ENCODE measurements around the gene AP3D1.
A peak's percentile ranks its signal among the peaks of the same experiment; 100 is the strongest.
"Not testable (repeated sequence)": the region's sequence is repeated elsewhere in the genome, so short reads cannot be mapped to it uniquely, and the experiment has no call there.

Gene AP3D1

DNA sequence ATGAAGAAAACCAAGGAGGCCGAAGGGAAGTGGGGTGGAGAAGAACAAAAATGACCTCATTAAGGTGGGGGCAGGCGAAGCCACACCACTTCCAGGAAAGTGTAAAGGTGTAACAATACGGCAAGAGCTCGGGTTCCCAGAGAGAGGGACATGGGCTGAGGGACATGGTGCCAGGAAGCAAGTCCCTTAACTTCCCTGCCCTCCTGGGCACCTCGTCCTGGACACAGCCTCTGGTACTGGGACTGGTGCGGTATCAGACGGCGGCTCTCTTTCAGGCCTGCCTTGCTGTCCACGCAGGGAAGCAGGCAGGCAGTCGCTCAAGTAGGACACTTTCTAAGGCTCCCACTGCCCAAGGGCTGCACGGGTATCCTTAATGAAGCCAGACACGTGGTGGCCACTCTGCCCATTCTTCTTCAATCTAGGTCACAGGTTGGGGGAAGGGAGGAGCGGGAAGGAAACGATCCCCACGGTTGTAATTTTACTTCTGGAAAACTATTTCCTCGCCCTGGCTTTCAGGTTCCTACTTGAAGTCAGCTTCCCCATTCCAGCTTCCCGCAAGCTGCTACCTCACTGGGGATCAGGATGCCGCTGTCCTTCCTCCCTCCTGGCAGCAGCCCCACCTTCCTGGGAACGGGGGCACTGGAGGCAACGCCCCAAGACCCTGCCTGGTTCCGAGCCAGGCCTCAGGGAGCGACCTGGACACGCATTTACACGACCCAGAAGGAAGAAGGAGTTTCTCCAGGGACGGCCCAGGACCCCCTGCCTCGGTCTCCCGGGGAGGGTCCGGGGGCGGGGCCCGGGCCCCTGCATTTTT lies 1.2 kb downstream of the AP3D1 start:
- peak; percentile 21 for DNase-seq (ENCODE audit: low spot score)

DNA sequence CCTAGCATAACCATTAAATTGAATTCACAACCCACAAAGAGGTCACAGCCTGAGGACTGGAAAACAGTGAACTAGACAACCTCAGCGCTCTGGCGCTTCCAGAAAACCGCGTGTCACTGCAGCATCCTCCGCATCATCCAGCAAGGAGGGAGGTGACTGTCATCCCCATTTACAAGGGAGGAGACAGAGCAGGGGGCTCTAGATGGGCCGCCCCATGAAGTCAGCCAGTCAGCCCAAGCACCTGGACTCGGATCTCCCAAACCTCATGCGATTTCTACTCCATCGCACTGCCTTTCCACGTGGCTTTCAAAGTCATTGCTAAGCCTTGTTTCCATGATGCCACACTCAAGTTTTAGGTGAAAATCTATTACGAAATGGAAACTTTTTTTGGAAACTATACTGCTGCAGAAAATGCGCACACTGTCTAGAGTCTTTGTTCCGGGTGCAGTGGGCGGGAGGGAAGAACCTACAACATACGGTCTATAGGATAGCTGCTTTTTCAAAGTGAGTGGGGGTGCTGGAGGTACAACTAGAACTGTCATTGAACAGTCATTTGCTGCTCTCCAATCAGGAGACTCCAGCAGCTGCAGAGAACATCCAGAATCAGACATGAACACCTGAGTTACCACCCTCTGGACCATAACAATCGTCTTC lies 2.8 kb downstream of the AP3D1 start:
- no peak for DNase-seq (ENCODE audit: low spot score)

DNA sequence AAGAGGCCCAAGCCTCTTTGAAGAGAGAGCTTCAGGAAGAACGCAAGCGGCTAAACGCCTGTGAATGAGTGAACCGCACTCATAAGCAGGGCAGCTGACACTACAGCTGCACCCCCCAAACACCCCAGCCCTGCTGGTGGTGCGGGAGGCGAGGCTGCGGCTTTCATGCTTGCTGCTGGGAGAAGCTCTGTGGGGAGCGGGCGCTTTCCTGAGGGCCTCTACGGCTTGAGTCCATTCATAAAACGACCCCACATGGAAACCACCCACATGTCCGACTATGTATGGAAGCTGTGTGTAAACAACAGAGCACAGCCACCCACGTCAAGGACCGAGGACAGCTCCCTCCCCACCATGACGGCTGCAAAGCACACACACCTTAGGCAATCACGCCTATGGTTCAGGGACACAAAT lies 5.5 kb downstream of the AP3D1 start:
- DNase-seq (ENCODE audit: low spot score), result no peak

DNA sequence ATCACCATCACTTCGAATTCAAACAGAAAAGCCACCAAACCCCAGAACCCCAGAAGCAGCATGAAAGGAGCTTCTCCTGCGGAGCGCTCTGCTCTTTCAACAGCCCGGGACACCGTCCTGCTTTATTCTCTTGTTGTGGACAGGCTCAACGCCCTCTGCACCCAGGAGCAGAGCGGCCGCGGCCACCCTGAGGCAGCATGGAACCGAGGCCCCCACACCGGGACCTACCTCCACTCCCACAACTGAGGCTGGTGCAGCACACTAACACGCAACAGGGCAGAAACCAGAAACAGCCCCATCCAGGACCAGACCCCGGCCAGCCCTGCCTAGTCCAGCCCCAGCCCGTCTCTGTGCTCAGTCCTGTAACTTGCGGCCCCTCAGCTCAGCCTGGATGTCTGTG lies 7.2 kb downstream of the AP3D1 start:
- DNase-seq (ENCODE audit: low spot score), result no peak

DNA sequence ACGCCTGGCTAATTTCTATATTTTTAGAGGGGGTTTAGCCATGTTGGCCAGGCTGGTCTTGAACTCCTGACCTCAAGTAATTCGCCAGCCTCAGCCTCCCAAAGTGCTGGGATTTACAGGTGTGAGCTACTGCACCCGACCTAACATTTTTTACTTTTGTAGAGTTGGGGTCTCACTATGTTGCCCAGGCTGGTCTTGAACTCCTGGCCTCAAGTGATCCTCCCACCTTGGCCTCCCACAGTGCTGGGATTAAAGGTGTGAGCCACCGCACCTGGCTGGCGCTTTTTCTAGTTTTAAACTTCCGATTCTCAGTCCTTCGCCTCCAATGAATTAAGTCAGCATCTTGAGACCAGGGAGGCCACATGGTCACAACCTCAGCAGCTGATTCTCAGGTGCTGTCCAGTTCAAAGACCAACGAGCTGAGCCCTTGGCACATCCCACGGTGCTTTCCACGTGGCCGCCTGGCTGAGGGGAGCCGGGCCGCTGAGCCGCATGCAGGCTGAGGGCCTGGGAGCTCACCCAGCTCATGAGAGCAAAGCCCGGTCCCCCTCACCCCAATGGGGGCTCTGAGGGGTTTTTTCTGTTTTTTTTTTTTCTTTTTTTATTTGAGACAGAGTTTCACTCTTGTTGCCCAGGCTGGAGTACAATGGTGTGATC lies 9.1 kb downstream of the AP3D1 start:
- no peak for DNase-seq (ENCODE audit: low spot score)

DNA sequence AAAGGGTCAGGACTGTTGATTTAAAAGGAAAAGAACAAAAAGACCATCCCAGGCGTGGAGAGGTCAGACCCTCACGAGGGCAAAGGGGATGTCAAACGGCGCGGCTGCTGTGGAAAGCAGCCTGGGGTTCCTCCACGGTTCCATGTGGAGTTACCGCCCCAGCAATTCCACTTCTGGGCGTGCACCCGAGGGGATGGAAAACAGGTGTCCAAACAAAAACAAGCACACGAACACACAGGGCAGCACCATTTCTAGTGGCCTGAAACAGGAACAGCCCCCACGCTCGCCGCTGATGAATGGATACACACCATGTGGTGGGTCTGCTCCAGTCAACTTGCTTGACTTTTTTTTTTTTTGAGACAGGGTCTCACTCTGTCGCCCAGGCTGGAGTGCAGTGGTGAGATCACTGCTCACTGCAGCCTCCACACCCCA lies 11.2 kb downstream of the AP3D1 start:
- no peak for DNase-seq (ENCODE audit: low spot score)

DNA sequence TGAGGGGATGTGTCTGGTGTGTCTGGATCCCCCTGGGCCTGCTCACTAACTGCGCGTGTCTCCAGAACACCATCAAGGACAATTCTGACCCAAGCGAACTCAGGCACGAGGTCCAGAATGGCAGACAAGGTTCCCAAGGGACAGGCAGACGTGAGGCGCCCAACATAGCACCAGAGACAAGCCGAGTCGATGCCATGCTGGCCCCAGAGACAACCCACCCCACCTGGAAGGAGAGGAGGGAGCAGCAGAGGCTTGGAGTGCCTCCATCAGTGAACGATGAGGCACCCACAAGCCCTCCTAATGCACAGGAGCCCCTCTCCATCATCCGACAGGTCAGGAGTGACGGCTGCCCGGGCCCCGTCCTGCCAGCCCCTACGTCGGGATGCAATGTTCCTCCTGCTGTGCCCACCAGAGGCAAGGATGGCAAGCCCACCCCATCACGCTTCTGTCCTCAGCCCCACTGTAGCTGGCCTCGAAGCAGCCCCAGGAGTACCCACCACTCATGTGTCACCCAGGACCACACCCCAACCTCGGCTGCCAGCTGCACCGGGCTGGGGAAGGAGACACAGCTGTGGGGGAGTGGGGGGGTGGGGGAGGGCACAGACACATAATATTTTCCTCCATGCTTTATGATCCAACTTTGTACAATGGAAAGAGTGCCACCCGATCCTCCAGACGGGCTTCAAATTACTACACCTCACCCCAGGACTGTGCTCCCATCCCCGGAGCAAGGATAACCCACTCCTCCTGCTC lies 11.8 kb downstream of the AP3D1 start:
- DNase-seq (ENCODE audit: low spot score), result no peak

DNA sequence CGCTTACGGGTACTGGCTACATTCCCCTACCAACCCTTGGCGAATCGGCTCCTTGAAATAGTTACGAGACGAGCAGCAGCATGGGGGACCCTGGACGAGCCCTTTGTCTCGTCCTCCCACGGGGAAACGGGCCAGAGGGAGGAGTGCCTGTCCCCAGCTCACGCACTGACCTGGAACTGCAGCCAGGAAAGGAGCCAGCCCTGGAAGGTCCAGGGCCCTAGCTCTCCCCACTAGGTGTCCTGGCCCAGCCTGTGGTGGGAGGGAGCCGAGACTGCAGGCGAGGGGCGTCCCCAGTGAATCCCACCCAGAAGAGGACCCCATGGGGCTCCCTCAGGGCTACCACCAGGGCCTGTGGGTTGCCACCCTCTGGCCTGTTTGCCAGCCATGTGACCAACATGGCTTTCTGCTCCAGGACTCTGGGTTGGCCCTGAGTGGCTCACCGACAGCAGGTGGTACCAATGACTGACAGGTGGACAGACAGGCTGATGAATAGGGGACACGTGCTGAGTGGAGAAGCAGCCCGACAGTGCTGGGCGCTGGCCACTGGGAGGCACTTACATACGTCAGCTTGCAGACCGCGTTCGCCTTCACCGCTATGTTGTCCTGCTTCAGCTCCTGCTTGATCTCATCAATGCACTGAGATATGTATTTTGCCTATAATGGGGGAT lies 13.2 kb downstream of the AP3D1 start:
- DNase-seq (ENCODE audit: low spot score), result no peak

DNA sequence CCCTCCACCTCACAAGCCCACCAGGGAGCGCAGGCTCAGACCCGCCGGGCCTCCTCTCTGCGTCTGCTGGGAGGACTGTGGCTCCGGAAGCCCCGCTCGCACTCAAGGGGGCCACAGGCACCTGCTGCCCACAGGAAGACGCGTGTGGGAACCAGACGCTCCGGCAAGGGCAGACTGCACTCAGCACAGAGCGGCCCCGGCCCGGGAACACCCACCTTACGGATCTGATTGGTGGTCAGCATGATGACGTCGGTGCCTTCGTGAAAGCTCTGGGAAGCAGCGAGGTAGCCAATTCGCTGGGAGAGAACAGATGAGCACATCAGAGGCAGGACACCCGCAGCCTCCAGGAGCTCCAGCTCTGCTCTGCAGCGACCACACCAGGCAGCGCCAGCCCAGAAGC lies 14.6 kb downstream of the AP3D1 start:
- DNase-seq (ENCODE audit: low spot score), result no peak

DNA sequence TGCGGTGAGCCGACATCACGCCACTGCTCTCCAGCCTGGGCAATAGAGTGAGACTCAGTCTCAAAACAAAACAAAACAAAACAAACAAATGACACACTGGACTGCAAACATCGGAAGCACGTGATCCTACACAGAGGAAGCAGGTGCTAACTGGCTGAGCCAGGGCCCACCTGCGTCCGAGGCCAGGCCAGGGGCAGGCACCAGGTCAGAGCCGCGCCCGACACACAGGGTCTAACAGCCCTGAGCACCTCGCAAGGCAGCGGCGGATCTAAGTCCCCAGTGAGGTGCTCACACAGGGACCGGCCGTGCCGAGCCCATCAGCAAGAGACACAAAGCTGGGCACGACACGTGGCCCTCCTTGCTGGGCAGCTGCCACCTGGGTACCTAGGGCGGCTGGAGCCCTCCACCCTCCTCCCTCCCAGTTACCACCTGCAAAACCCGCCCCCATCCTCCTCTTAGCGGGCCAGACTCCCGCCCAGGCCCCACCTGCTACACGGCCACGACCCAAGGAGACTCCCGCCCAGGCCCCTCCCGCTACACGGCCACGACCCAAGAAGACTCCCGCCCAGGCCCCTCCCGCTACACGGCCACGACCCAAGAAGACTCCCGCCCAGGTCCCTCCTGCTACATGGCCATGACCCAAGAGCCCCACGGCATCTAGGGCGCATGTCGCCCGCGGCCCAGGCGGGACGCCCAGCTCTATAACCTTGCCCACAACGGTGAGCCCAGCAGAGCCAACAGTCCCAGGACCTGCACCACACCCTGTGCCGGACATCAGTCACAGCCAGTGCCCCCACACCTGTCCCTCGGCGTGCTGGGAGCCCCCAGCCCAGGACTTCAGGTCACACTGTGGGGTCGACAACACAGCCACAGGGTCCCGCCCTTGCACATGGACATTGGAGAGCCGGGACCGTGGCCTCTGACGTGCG lies 15.6 kb downstream of the AP3D1 start:
- DNase-seq (ENCODE audit: low spot score), result no peak

DNA sequence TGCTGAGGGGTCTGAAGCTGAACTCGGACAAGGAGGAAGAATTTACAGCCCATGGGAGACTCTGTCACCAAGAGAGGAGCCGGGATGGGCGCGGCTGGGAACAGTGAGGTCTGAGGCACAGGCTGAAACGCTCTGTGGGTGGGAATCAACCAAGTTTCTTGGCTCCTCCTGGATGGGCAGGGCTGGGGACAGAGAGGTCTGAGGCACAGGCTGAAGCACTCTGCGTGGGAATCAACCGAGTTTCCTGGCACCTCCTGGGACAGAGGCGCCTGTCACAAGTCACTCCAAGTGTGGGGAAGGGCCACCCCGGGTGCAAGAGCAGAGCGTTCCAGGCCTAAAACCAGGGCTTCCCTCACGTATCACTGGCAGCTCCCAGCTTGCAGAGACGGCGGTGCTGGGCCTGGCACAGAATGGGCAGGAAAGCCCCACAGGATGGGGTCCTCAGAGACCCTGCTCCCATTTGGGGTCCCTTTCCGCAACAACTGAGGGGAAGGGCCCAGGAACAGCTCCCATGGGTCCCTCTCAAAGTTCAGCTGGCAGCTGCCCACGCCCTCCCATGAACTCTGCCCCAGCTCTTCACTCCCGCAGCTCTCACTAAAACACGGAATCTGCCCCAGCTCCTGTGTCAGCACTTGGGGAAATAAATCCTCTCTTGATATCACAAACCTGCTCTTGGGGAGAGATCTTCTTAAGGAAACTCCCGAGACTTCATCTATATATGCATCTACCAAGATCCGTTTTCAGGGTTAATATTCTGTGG lies 18.5 kb downstream of the AP3D1 start:
- no peak for DNase-seq (ENCODE audit: low spot score)

DNA sequence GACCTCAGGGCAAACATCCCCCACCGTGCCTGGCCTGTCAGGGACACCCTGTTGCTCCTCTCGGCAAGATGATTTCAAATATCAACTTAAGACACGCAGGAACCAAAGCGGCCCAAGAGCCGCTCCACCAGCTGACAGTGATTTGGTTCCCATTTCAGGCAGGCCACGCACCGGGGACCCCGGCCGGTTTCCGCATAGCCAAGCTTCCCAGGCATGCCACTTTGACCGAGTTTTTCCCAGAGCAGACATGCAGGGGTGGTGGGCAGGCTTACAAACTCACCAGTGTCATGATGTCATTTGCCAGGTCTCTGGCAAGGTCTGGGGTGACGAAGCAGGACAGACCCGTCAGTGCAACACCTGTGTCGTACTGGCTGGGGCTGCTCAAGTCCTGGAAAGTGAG lies 19.2 kb downstream of the AP3D1 start:
- no peak for DNase-seq (ENCODE audit: low spot score)

DNA sequence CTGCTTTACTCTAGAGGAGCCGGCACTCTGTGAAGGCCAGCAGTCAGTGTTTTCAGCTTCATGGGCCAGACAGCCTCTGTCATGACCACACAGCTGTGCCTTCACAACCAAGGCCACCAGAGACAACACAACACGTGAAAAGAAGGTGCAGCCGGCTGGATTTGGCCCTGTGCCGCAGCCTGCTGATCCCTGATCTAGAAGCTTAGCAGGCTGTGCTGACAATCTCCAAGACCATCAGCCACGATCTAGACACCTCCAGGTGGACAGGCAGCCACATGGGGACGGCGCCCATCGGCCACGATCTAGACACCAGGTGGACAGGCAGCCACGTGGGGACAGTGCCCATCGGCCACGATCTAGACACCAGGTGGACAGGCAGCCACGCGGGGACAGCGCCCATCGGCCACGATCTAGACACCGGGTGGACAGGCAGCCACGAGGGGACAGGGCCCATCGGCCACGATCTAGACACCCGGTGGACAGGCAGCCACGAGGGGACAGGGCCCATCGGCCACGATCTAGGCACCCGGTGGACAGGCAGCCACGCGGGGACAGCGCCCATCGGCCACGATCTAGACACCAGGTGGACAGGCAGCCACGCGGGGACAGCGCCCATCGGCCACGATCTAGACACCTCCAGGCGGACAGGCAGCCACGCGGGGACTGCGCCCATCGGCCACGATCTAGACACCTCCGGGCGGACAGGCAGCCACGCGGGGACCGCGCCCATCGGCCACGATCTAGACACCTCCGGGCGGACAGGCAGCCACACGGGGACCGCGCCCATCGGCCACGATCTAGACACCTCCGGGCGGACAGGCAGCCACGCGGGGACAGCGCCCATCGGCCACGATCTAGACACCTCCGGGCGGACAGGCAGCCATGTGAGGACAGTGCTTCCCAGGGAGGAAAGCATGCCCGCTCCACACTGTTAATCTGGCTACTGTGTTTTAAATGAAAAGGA lies 20.1 kb downstream of the AP3D1 start:
- not testable (repeated sequence) for DNase-seq (ENCODE audit: low spot score)

DNA sequence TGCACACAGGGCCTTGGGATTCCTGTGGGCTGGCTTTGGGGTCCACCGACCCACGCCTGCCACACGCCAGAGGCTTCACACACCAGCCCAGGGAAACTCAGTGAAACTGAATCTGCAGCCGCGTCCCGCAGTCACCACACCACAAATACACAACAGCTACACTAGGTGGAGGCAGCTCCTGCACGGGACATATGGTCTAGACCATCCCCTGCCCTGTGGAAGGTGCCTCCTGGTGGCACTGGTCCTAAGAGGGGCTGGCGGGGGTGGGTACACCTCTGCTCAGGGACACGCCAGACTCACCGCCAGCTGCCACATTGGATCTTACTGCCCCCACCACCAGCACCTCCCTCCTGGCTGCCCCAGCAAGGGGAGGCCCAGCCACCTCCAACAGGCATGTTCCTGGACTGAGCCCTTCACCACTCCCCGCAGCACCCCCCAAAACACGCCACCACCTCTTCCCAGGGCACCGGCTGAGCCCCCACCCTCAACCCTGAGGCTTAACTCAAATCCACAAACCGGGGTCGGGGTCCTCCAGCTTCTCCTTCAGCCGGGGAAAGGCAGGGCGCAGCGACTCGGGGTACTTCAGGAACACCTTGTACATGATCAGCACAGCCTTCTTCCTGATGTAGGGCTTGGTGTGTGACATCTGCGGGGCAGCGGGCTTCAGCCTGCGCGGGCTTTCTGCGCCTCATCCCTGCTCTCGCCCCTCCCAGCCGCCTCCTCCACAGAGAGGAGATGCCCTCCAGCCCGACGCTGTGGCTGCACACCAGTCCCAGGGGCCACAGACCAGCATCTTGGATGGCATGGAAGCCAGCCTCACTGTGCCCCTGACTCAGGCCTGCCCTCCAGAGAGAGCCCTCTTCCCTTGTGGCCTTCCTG lies 21.2 kb downstream of the AP3D1 start:
- no peak for DNase-seq (ENCODE audit: low spot score)

DNA sequence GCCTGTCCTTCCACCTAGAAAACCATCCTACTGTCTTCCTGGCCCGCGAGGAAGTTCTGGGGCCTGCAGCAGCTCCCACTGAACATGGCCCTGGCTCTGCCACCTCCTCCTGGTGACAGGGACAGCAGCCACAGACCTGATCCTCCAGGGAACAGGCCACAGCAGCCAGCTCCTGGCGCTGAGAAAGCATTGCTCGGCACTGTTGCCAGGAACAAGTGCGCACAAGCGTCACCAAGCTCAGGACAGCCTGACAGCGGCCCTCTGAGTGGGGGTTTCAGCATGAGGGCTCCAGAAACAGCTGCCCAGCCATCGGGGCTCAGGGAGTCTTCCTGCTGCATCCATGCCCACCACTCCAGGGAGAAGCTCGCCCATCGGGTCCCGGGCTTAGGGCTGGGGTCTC lies 21.9 kb downstream of the AP3D1 start:
- no peak for DNase-seq (ENCODE audit: low spot score)

DNA sequence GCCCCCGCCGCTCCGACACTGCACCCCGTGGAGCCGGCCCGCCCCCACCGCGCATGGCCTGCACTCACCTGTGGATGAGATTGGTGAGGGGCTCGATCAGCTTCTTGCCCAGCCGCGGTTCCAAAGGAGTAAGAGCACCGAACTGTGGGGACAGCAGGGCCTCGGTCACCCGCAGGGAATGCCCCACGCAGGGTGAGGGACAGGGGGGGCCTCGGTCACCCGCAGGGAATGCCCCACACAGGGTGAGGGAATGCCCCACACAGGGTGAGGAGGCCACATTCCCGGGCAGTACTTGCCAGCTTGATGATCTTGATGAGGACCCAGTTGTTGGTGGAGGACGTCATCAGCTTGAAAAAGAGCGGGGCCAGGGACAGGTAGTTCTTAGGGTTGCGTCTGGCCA lies 22.3 kb downstream of the AP3D1 start:
- DNase-seq (ENCODE audit: low spot score), result no peak

DNA sequence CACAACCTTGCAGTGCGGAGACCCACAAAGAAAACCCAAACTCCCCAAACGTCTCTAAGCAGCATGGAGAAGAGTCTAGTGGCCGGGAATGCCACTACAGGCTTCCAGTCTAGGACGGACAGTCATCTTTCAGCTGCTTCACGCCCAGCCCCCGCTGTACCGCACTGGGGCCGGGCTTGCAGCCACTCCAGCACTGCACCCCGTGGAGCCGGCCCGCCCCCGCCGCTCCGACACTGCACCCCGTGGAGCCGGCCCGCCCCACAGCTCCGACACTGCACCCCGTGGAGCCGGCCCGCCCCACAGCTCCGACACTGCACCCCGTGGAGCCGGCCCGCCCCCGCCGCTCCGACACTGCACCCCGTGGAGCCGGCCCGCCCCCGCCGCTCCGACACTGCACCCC lies 23.1 kb downstream of the AP3D1 start:
- DNase-seq (ENCODE audit: low spot score), result not testable (repeated sequence)

DNA sequence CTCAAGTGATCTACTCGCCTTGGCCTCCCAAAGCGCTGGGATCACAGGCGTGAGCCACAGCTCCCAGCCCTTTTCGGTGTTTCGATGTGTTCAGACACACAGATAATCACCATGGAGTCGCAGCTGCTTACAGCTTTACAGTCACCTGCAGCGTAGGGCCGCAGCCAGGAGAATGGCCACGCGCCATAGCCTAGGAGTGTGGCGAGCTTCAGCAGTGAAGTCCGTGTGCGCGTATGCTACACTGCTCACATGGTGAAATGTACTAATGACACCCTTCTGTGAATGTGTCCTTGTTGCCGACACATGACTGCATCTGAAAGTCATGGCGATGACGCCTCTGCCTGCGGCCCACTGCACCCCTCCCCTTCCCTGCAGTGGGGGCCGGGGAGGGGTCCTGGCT lies 23.6 kb downstream of the AP3D1 start:
- no peak for DNase-seq (ENCODE audit: low spot score)
